Activated T-cell treated with anti-CD3 and anti-CD28 coated beads, Interleukin-2, amount 50 U/mL, for 4 hours (primary cell): ENCODE results near the gene KIF18B. TPM values are rescaled to one million over a fixed set of nuclear protein-coding genes. Genes with fewer than 3 reads are reported as not detected.

Experiments used
- ATAC-seq, 2 donors: fragments of 200-7000 bp; cut with Tn5 transposase; one replicate each; pipeline ENCODE4 v1.10.0; 2021
- DNase-seq: peaks from one replicate; pipeline ENCODE4 v3.0.0-alpha.2; 2020
- H3K27me3 Mint-ChIP-seq: one replicate; pipeline ENCODE4 v1.8.0; 2021; ENCODE audit warnings: low read depth, mixed read lengths
- H3K36me3 Mint-ChIP-seq: one replicate; pipeline ENCODE4 v1.8.0; 2022; ENCODE audit warnings: mixed read lengths; ENCODE audit not compliant: insufficient read depth
- H3K4me1 Mint-ChIP-seq: one replicate; pipeline ENCODE4 v1.8.0; 2021; ENCODE audit warnings: low read depth, mixed read lengths
- H3K4me3 Mint-ChIP-seq: one replicate; pipeline ENCODE4 v1.8.0; 2021; ENCODE audit warnings: mild to moderate bottlenecking, moderate library complexity, mixed read lengths
- H3K9me3 Mint-ChIP-seq: one replicate; pipeline ENCODE4 v1.8.0; 2021; ENCODE audit warnings: mixed read lengths
- total RNA-seq, 3 donors: library from RNA; stranded (reverse); gene quantifications; one replicate each; pipeline ENCODE4 v1.2.1, GENCODE V29; 2021

KIF18B gene
- total RNA-seq, 3 donors from 2014 or later: 2.4 to 4.8 (median 3.7) TPM

GRCh38 chr17:44921122-44921882 is 26.3 kb downstream of the KIF18B start:
- H3K9me3 Mint-ChIP-seq: no peaks in the 10 kb centered on the region
- H3K36me3 Mint-ChIP-seq: no peaks in the 10 kb centered on the region
- DNase-seq (no peak), ATAC-seq (no peak)
- no peaks in the 10 kb centered on the region for H3K4me1 Mint-ChIP-seq
- H3K4me3 Mint-ChIP-seq: no peak overlapping the region
- H3K27me3 Mint-ChIP-seq: peaks cover 12% of the 10 kb centered on the region

GRCh38 chr17:44920565-44920940 is 27.0 kb downstream of the KIF18B start:
- H3K27me3 Mint-ChIP-seq: peaks cover 13% of the 10 kb centered on the region
- H3K9me3 Mint-ChIP-seq: no peaks in the 10 kb centered on the region
- ATAC-seq: no peak
- no peaks in the 10 kb centered on the region for H3K4me1 Mint-ChIP-seq
- H3K4me3 Mint-ChIP-seq: no peak overlapping the region
- DNase-seq: no peak
- no peaks in the 10 kb centered on the region for H3K36me3 Mint-ChIP-seq

- ATAC-seq: peak; percentile 78 to 85
- peaks cover 18% of the 10 kb centered on the region for H3K27me3 Mint-ChIP-seq
- no peak overlapping the region for H3K4me3 Mint-ChIP-seq
- peak; percentile 50 for DNase-seq
- H3K9me3 Mint-ChIP-seq: no peaks in the 10 kb centered on the region
- H3K4me1 Mint-ChIP-seq: no peaks in the 10 kb centered on the region
- H3K36me3 Mint-ChIP-seq: no peaks in the 10 kb centered on the region
Measured at GRCh38 chr17:44919885-44920564, 27.5 kb downstream of the KIF18B start.

GRCh38 chr17:44919411-44919810 is 28.2 kb downstream of the KIF18B start:
- ATAC-seq (no peak), DNase-seq (no peak)
- no peaks in the 10 kb centered on the region for H3K4me1 Mint-ChIP-seq
- H3K4me3 Mint-ChIP-seq: no peak overlapping the region
- no peaks in the 10 kb centered on the region for H3K9me3 Mint-ChIP-seq
- H3K27me3 Mint-ChIP-seq: peaks cover 24% of the 10 kb centered on the region
- H3K36me3 Mint-ChIP-seq: no peaks in the 10 kb centered on the region

GRCh38 chr17:44918006-44918405 is 29.6 kb downstream of the KIF18B start:
- no peak overlapping the region for H3K4me3 Mint-ChIP-seq
- H3K9me3 Mint-ChIP-seq: no peaks in the 10 kb centered on the region
- ATAC-seq (no peak), DNase-seq (no peak)
- H3K4me1 Mint-ChIP-seq: peaks cover 4% of the 10 kb centered on the region
- no peaks in the 10 kb centered on the region for H3K36me3 Mint-ChIP-seq
- H3K27me3 Mint-ChIP-seq: peaks cover 32% of the 10 kb centered on the region

- Mint-ChIP-seq H3K4me1 (peaks cover 6% of the 10 kb centered on the region), H3K27me3 (peaks cover 34% of the 10 kb centered on the region), H3K36me3 (no peaks in the 10 kb centered on the region), H3K4me3 (no peak overlapping the region), H3K9me3 (no peaks in the 10 kb centered on the region)
- DNase-seq (no peak), ATAC-seq (no peak)
Measured at GRCh38 chr17:44917456-44917855, 30.1 kb downstream of the KIF18B start.

- DNase-seq: no peak
Measured at GRCh38 chr17:44916781-44917241, 30.8 kb downstream of the KIF18B start.

GRCh38 chr17:44915862-44916780 is 31.5 kb downstream of the KIF18B start:
- no peak for DNase-seq
- peaks cover 8% of the 10 kb centered on the region for H3K4me1 Mint-ChIP-seq
- no peak for ATAC-seq
- H3K36me3 Mint-ChIP-seq: no peaks in the 10 kb centered on the region
- H3K4me3 Mint-ChIP-seq: no peak overlapping the region
- H3K9me3 Mint-ChIP-seq: no peaks in the 10 kb centered on the region
- H3K27me3 Mint-ChIP-seq: peaks cover 35% of the 10 kb centered on the region

More at GRCh38 chr17:44916781-44917241, 30.8 kb downstream of the KIF18B start:
- peaks cover 37% of the 10 kb centered on the region for H3K27me3 Mint-ChIP-seq
- peaks cover 7% of the 10 kb centered on the region for H3K4me1 Mint-ChIP-seq
- H3K4me3 Mint-ChIP-seq: no peak overlapping the region
- no peaks in the 10 kb centered on the region for H3K36me3 Mint-ChIP-seq
- no peak for ATAC-seq
- H3K9me3 Mint-ChIP-seq: no peaks in the 10 kb centered on the region

GRCh38 chr17:44915321-44915726 is 32.2 kb downstream of the KIF18B start, which contains the start of gene GFAP:
Gene GFAP, minus strand, starts transcription at chr17:44915500. Its CDS starts 14 bp downstream, at chr17:44915486.
- Mint-ChIP-seq H3K9me3 (no peaks in the 10 kb centered on the region), H3K36me3 (no peaks in the 10 kb centered on the region)

GRCh38 chr17:44914698-44915271 is 32.8 kb downstream of the KIF18B start:
- Mint-ChIP-seq H3K4me1 (peaks cover 14% of the 10 kb centered on the region), H3K9me3 (no peaks in the 10 kb centered on the region), H3K27me3 (peaks cover 36% of the 10 kb centered on the region)

More at GRCh38 chr17:44915321-44915726, 32.2 kb downstream of the KIF18B start, which contains the start of gene GFAP:
- peaks cover 14% of the 10 kb centered on the region for H3K4me1 Mint-ChIP-seq
- no peak within 1 kb of the TSS for H3K4me3 Mint-ChIP-seq
- DNase-seq (no peak), ATAC-seq (no peak)
- peaks cover 34% of the 10 kb centered on the region for H3K27me3 Mint-ChIP-seq

GRCh38 chr17:44914148-44914547 is 33.4 kb downstream of the KIF18B start:
- ATAC-seq (no peak), DNase-seq (no peak)
- H3K27me3 Mint-ChIP-seq: peaks cover 36% of the 10 kb centered on the region
- H3K36me3 Mint-ChIP-seq: no peaks in the 10 kb centered on the region
- peaks cover 14% of the 10 kb centered on the region for H3K4me1 Mint-ChIP-seq
- no peaks in the 10 kb centered on the region for H3K9me3 Mint-ChIP-seq
- no peak overlapping the region for H3K4me3 Mint-ChIP-seq

More at GRCh38 chr17:44914698-44915271, 32.8 kb downstream of the KIF18B start:
- no peaks in the 10 kb centered on the region for H3K36me3 Mint-ChIP-seq
- no peak overlapping the region for H3K4me3 Mint-ChIP-seq
- no peak for DNase-seq
- no peak for ATAC-seq

- Mint-ChIP-seq H3K4me3 (no peak overlapping the region), H3K9me3 (no peaks in the 10 kb centered on the region), H3K27me3 (peaks cover 36% of the 10 kb centered on the region), H3K4me1 (peaks cover 14% of the 10 kb centered on the region), H3K36me3 (no peaks in the 10 kb centered on the region)
- DNase-seq: no peak
- ATAC-seq: no peak
Measured at GRCh38 chr17:44913676-44914075, 33.9 kb downstream of the KIF18B start.

- Mint-ChIP-seq H3K36me3 (no peaks in the 10 kb centered on the region), H3K27me3 (peaks cover 38% of the 10 kb centered on the region), H3K4me1 (peaks cover 14% of the 10 kb centered on the region), H3K9me3 (no peaks in the 10 kb centered on the region), H3K4me3 (no peak overlapping the region)
- ATAC-seq (no peak), DNase-seq (no peak)
Measured at GRCh38 chr17:44912763-44913544, 34.6 kb downstream of the KIF18B start.
